Measurements from ENCODE around the gene MVD.

The MVD gene

GRCh38 chr16:88605186-88606147 lies 57.4 kb downstream of the MVD start:
- DNase-seq (ENCODE audit: low read depth), result no peak

GRCh38 chr16:88602091-88602490 lies 60.8 kb downstream of the MVD start:
- no peak for DNase-seq (ENCODE audit: low read depth)
